CD4-positive, alpha-beta T cell (primary cell): Measurements from ENCODE around the gene C2orf49. TPM values are rescaled to one million over a fixed set of nuclear protein-coding genes. Genes with fewer than 3 reads are reported as not detected.
A peak's percentile ranks its signal among the peaks of the same experiment; 100 is the strongest.

Experiments used
- ATAC-seq: fragments of 200-7000 bp; cut with Tn5 transposase; one replicate; pipeline ENCODE4 v1.10.0; 2022; ENCODE audit warnings: mild to moderate bottlenecking; ENCODE audit not compliant: poor library complexity
- CTCF ChIA-PET: fragments of 350-600 bp; sonication (Branson Sonifier 250); formaldehyde crosslinking; loops from one replicate; lab custom pipeline; 2021; ENCODE audit warnings: antibody characterized with exemption, inconsistent platforms; lab: Charles Lee
- POLR2A ChIA-PET: fragments of 350-600 bp; sonication (Branson Sonifier 250); formaldehyde crosslinking; loops from one replicate; lab custom pipeline; 2021; ENCODE audit warnings: antibody characterized with exemption, inconsistent platforms; lab: Charles Lee
- DNase-seq, 14 experiments: peaks; one replicate each; pipeline ENCODE4 v3.0.0-alpha.2; 2013 to 2020; ENCODE audit warnings: mixed read lengths in 2 of 14
- H3K27ac ChIP-seq, 2 donors: one replicate each; pipeline versions ENCODE4 v1.5.1 to v1.7.0; 2013; ENCODE audit warnings: low read length in 2 of 2, low read depth in 1 of 2, mild to moderate bottlenecking in 1 of 2
- H3K27me3 ChIP-seq, 2 experiments: 1 replicate in 1 of 2; 2 replicates in 1 of 2; pipeline versions ENCODE4 v1.6.1 to v1.7.0; 2013; ENCODE audit warnings: low read length in 2 of 2, control low read depth in 1 of 2, mild to moderate bottlenecking in 1 of 2, moderate library complexity in 1 of 2; ENCODE audit not compliant: insufficient read depth in 2 of 2, control insufficient read depth in 1 of 2
- H3K36me3 ChIP-seq: one replicate; pipeline ENCODE4 v1.6.1; 2013; ENCODE audit warnings: low read length, control low read depth; ENCODE audit not compliant: insufficient read depth
- H3K4me1 ChIP-seq: one replicate; pipeline ENCODE4 v1.6.1; 2013; ENCODE audit warnings: low read length, control low read depth; ENCODE audit not compliant: insufficient read depth
- H3K4me3 ChIP-seq: one replicate; pipeline ENCODE4 v1.5.1; 2013; ENCODE audit warnings: mild to moderate bottlenecking, low read length, moderate library complexity
- H3K9me3 ChIP-seq, 2 experiments: 1 replicate in 1 of 2; 2 replicates in 1 of 2; pipeline versions ENCODE4 v1.6.1 to v1.7.0; 2013; ENCODE audit warnings: low read length in 2 of 2, mild to moderate bottlenecking in 2 of 2, control low read depth in 1 of 2, moderate library complexity in 1 of 2; ENCODE audit not compliant: control insufficient read depth in 1 of 2, insufficient read depth in 1 of 2
- H3K27ac Mint-ChIP-seq: one replicate; pipeline ENCODE4 v1.8.0; 2020; ENCODE audit warnings: mixed read lengths
- H3K27me3 Mint-ChIP-seq: one replicate; pipeline ENCODE4 v1.8.0; 2021; ENCODE audit warnings: mixed read lengths
- H3K36me3 Mint-ChIP-seq: one replicate; pipeline ENCODE4 v1.8.0; 2021; ENCODE audit warnings: low read depth, mixed read lengths
- H3K4me1 Mint-ChIP-seq: one replicate; pipeline ENCODE4 v1.8.0; 2021; ENCODE audit warnings: low read depth, mixed read lengths
- H3K4me3 Mint-ChIP-seq: one replicate; pipeline ENCODE4 v1.8.0; 2020; ENCODE audit warnings: mild to moderate bottlenecking, mixed read lengths
- H3K9me3 Mint-ChIP-seq: one replicate; pipeline ENCODE4 v1.8.0; 2020; ENCODE audit warnings: mixed read lengths
- intact Hi-C, 2 experiments: fragments of 100-400 bp; cut with DNase I in 1 of 2; cut with micrococcal nuclease in 1 of 2; formaldehyde crosslinking; loops; one replicate each; pipeline versions ENCODE4 v1.15.1 to v1.9.0; 2023 to 2025; cut with DNase I, micrococcal nuclease
- total RNA-seq, 174 experiments: library from RNA in 2 of 174; stranded (reverse) in 2 of 174; gene quantifications; one replicate each; pipeline ENCODE4 v1.2.3 and lab custom pipeline; 2021 to 2026
- TF ChIP-seq, protein P1 (sequence below): fragments of 200-600 bp; IDR thresholded peaks from one replicate; pipeline ENCODE4 v1.8.0; 2022; ENCODE audit warnings: antibody characterized with exemption, mild to moderate bottlenecking

The C2orf49 gene
- total RNA-seq, 2 experiments from 2014 or later = 28.8 to 29.4 TPM

DNA sequence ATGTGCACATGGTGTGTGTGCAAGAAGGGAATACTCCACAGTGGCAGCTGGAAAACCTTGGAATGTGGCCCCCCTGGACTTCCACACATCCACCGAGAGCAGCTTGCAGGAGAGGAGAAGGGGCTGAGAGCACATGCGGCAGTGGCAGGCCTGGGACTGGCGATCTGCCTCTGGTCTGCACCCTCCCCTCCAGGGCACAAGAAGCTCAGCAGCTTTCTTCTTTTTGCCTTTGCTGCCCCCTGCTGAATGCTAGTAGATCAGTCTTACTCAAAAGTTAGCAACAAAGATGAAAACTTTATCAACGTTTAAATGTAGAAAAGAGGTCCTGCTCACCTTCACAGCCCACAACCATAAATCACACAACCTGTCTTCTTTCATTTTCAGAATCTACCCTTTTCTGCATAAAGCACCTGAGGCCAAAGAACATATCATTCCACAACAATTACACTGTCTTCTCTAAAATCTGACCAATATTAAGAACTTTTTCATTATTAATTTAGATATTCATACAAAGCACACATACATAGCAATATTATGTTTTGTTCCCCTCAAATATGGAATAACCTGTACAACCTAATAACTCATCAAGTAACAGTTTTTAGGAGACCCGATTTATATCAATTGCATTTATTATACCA is 42.4 kb upstream of the C2orf49 start:
- Histone ChIP-seq H3K36me3 (peaks cover 69% of the 10 kb centered on the region), H3K9me3 (no peaks in the 10 kb centered on the region), H3K27ac (no peak overlapping the region), H3K27me3 (no peaks in the 10 kb centered on the region), H3K4me3 (no peak overlapping the region), H3K4me1 (no peaks in the 10 kb centered on the region)
- intact Hi-C loops = no loop called here
- ATAC-seq = no peak
- ChIA-PET POLR2A (interaction anchor here (1.1 kb wide), 1 partner anchor 43 kb away, joined by 3 read pairs; no protein-coding TSS in a partner anchor), CTCF (no interaction called here)
- TF ChIP-seq, protein P1, sequence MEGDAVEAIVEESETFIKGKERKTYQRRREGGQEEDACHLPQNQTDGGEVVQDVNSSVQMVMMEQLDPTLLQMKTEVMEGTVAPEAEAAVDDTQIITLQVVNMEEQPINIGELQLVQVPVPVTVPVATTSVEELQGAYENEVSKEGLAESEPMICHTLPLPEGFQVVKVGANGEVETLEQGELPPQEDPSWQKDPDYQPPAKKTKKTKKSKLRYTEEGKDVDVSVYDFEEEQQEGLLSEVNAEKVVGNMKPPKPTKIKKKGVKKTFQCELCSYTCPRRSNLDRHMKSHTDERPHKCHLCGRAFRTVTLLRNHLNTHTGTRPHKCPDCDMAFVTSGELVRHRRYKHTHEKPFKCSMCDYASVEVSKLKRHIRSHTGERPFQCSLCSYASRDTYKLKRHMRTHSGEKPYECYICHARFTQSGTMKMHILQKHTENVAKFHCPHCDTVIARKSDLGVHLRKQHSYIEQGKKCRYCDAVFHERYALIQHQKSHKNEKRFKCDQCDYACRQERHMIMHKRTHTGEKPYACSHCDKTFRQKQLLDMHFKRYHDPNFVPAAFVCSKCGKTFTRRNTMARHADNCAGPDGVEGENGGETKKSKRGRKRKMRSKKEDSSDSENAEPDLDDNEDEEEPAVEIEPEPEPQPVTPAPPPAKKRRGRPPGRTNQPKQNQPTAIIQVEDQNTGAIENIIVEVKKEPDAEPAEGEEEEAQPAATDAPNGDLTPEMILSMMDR = peak; percentile 42
- H3K27me3 Mint-ChIP-seq = no peaks in the 10 kb centered on the region
- H3K9me3 Mint-ChIP-seq = no peaks in the 10 kb centered on the region
- H3K4me1 Mint-ChIP-seq = peaks cover 5% of the 10 kb centered on the region
- DNase-seq = peak in 5 of 14 experiments; percentile 11 to 34 (median 21)
- no peak overlapping the region for H3K27ac Mint-ChIP-seq
- H3K4me3 Mint-ChIP-seq = no peak overlapping the region
- H3K36me3 Mint-ChIP-seq = peaks cover 87% of the 10 kb centered on the region

DNA sequence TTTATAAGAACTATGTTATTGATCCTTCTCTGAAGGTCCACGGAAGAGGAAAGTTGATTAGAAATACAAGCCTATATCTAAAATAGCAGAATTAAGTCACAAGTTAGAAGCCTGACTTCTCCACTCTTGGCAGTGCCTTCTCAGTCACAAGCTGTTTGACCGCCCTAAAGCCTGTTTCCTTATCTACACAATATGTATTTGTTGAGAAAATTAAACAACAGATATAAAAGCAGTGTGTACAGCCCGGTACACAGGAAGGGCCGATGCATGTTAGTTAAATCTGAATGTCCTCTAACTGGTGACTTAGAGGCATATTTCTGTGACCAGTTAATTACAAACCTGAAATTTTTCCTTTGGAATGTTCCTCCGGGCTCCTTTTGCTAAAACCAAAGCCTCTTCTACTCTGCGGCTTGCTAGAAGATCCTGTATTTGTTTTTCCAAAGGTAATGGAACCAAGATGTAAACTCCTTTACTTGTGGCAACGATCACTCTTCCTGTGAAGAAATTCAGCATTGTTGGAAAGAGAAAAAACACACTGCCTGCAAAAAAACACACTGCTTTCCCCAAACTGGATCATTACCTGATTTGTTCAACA is 41.2 kb upstream of the C2orf49 start:
- no peaks in the 10 kb centered on the region for H3K9me3 Mint-ChIP-seq
- DNase-seq (no peak), ATAC-seq (no peak)
- no peak overlapping the region for H3K27ac Mint-ChIP-seq
- H3K4me1 Mint-ChIP-seq = peaks cover 5% of the 10 kb centered on the region
- H3K27me3 ChIP-seq = no peaks in the 10 kb centered on the region
- no peaks in the 10 kb centered on the region for H3K27me3 Mint-ChIP-seq
- TF ChIP-seq, protein P1 = no peak
- ChIA-PET CTCF (no interaction called here), POLR2A (interaction anchor here (1.1 kb wide), 1 partner anchor 42 kb away, joined by 3 read pairs; no protein-coding TSS in a partner anchor)
- H3K4me1 ChIP-seq = no peaks in the 10 kb centered on the region
- peaks cover 60% of the 10 kb centered on the region for H3K36me3 ChIP-seq
- no peak overlapping the region for H3K4me3 ChIP-seq
- no peak overlapping the region for H3K27ac ChIP-seq
- intact Hi-C loops = no loop called here
- no peak overlapping the region for H3K4me3 Mint-ChIP-seq
- H3K9me3 ChIP-seq = no peaks in the 10 kb centered on the region
- H3K36me3 Mint-ChIP-seq = peaks cover 75% of the 10 kb centered on the region

DNA sequence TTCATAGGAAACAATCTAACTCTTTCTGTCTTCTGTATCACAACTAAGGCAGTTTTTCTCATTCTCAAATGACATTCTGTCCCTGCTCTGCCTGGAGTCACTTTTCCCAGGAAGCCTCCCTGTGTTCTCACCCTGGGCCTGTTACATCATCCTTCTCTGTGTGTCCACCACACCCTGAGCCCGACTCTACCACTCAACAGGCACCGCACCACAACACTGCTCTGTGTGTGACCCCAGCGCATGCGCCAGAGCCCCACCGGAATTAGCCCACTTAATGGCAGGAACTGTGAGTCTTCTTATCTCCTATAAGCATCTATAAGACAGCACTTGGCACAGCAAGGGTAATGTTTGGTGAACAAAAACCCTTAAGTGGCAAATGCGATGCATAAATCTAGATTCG is 40.1 kb upstream of the C2orf49 start:
- CTCF ChIA-PET = no interaction called here
- H3K4me1 ChIP-seq = peaks cover 3% of the 10 kb centered on the region
- H3K27me3 ChIP-seq = no peaks in the 10 kb centered on the region
- peaks cover 12% of the 10 kb centered on the region for H3K4me1 Mint-ChIP-seq
- no peaks in the 10 kb centered on the region for H3K9me3 Mint-ChIP-seq
- no peak for ATAC-seq
- no peaks in the 10 kb centered on the region for H3K27me3 Mint-ChIP-seq
- peaks cover 51% of the 10 kb centered on the region for H3K36me3 ChIP-seq
- no peak for DNase-seq
- no peak overlapping the region for H3K4me3 Mint-ChIP-seq
- H3K36me3 Mint-ChIP-seq = peaks cover 67% of the 10 kb centered on the region
- TF ChIP-seq, protein P1 = no peak
- no peak overlapping the region for H3K4me3 ChIP-seq
- no peak overlapping the region for H3K27ac ChIP-seq
- POLR2A ChIA-PET = no interaction called here
- H3K27ac Mint-ChIP-seq = no peak overlapping the region
- intact Hi-C loops = no loop called here
- H3K9me3 ChIP-seq = no peaks in the 10 kb centered on the region
